Limb (tissue), 2 donors: ENCODE measurements around the gene GCLC.

Experiments used
- DNase-seq, 2 donors: peaks; one replicate each; pipeline ENCODE4 v3.0.0-alpha.2; 2016; ENCODE audit errors: extremely low spot score in 2 of 2

Gene GCLC

DNA sequence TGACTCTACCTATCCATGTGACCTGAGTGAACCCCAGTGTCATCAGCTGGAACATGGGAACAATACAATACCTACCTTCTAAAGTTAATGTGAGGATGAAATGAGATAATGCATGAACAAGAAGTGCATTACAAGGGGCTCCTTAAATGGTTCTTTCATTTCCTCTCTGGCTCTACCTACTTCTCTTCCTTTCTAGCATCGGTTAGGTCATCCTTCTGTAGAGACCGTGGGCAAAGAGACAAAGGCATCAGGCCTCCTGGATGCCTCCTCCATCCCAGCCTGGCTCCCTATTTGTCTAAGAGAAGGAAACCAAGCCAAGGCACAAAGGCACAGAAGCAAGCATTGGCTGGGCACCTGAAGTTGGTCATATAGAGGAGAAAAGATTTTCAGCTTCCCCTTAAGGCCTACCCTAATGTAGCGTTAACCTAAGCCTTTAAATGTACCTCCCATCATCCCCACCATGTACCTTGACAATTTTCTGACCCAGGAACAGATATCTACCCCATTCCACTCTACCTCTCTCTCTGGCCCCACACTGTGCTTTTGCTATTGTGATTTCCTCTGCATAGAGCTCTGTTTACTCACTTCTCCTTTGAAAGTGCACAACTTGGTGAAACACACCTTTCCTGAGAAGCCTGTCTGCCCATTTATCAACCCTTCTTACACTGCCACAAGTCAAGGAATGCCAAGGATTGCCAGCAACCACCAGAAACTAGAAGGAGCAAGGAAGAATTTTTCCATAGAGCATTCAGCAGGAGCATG lies 86.6 kb downstream of the GCLC start:
- DNase-seq, result no peak

DNA sequence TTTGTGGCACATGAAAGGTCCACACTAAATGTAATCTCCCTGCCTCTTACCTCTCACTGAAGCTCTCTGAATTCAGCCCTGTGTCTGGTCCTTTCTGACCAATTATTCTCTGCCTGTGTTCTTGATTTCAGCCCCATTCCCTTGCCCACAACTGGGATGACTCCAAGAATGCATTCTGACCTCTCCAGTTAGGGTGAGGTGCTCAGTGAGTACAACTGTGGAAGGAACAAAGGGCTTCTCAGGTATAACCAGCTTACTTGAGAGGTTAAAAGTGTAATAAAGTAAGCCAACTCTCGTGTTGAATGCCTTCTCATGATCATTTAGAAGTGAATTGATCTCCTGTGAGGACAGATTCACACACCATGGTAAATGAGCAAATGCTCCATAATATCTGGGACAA lies 88.1 kb downstream of the GCLC start:
- DNase-seq, result no peak

DNA sequence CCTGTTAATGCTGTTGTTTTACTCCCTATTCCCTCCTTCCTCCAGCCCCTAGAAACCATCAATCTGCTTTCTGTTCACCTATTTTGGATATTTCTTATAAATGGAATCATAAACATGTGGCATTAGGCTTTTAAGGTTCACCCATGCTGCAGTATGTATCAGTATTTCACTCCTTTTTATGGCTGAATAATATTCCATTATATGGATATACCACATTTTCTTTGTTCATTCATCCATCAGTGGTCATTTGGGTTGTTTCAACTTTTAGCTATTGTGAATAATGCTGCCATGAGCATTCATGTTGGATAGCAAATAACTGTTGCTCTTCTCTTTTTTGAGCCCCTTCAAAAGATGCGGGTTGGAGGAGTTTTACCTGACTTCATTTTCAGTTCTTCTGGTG lies 89.2 kb downstream of the GCLC start:
- DNase-seq, result no peak

DNA sequence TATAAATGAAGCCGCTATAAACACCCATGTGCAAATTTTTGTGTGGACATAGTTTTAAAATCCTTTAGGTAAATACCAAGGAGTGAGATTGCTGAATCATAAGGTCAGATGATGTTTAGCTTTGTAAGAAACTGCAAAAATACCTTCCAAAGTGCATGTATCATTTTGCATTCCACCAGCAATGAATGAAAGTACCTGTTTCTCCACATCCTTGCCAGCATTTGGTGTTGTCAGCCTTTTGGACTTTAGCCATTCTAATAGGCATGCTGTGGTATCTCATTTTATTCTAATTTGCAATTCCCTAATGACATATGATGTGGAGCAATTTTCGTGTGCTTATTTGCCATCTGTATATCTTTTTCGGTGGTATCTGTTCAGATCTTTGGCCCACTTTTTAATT lies 93.7 kb downstream of the GCLC start:
- no peak for DNase-seq

DNA sequence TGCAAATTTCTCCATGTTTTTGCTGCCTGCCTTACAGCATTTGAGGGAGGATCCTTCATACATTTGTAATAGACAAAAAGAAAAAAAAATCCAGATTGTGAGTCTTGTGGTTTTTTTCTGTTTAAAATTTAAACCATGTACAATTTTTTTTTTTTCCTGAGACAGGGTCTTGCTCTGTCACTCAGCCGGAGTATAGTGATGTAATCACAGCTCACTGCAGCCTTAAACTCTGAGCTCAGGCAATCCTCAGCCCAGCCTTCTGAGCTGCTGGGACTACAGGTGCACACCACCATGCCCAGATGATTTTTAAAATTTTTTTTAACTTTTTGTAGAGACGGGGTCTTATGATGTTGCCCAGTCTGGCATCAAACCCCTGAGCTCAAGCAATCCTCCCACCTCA lies 97.0 kb downstream of the GCLC start:
- DNase-seq, result no peak
